Measurements from ENCODE around the gene AGAP2.

- no peak for TF ChIP-seq CTCF (optimal IDR thresholded peaks at IDR 0.05 in 1 of 3, IDR thresholded peaks at IDR 0.05 in 1 of 3, conservative IDR thresholded peaks at IDR 0.05 in 1 of 3; ENCODE audit: extremely low read depth in 1 of 3, insufficient read depth in 2 of 3, low read length in 3 of 3)
- TF ChIP-seq EZH2 (IDR thresholded peaks at IDR 0.05; ENCODE audit: low read length): no peak
Measured at GRCh38 chr12:57752668-57753000, 14.1 kb upstream of the AGAP2 start.
